B cell (primary cell): ENCODE measurements around the gene EZH1.

Experiments
- EZH2 ChIP-seq: IDR thresholded peaks from 2 replicates; pipeline ENCODE4 v1.6.1; 2012; ENCODE audit warnings: borderline replicate concordance, low read depth, mild to moderate bottlenecking, moderate library complexity, low read length; ENCODE audit not compliant: insufficient read depth, poor library complexity, severe bottlenecking
- TF ChIP-seq, protein P1 (sequence below): fragments of 200-600 bp; IDR thresholded peaks from one replicate; pipeline ENCODE4 v1.8.0; 2022; ENCODE audit warnings: antibody characterized with exemption, mild to moderate bottlenecking

DNA sequence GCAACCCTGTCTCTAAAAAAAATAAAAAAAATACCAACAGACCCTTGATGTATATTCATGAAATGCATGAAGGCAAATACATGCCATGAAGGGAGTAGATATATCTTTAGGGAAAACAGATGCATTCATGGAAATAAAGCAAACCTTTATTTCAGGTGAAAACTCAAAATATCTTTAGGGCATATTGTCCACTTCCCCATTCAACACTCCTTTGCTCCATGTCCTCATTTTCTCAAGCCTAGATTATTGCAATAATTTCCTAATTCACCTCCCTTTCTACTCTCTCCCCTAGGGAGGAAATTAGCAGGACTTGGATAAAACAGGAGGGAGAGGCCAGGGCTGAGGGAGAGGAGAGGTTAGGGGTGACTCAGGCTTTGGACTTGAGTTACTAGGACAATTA is 22.7 kb upstream of the EZH1 start:
- TF ChIP-seq, protein P1, sequence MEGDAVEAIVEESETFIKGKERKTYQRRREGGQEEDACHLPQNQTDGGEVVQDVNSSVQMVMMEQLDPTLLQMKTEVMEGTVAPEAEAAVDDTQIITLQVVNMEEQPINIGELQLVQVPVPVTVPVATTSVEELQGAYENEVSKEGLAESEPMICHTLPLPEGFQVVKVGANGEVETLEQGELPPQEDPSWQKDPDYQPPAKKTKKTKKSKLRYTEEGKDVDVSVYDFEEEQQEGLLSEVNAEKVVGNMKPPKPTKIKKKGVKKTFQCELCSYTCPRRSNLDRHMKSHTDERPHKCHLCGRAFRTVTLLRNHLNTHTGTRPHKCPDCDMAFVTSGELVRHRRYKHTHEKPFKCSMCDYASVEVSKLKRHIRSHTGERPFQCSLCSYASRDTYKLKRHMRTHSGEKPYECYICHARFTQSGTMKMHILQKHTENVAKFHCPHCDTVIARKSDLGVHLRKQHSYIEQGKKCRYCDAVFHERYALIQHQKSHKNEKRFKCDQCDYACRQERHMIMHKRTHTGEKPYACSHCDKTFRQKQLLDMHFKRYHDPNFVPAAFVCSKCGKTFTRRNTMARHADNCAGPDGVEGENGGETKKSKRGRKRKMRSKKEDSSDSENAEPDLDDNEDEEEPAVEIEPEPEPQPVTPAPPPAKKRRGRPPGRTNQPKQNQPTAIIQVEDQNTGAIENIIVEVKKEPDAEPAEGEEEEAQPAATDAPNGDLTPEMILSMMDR = no peak
- TF ChIP-seq EZH2 = no peak
